ENCODE results near the gene LRRC8D.

- no peak for TF ChIP-seq FOXP2 (optimal IDR thresholded peaks at IDR 0.05; ENCODE audit: control extremely low read depth, extremely low read length, insufficient read depth)
- no peak for TF ChIP-seq POLR2AphosphoS5 (IDR thresholded peaks at IDR 0.05; ENCODE audit: borderline replicate concordance, low read depth, low read length)
These were observed 119.0 kb downstream of the LRRC8D start for GRCh38 chr1:89939693-89940438.
